IMR-90 (cell line): ENCODE data around the gene TIGD4. TPM values are rescaled to one million over a fixed set of nuclear protein-coding genes. Genes with fewer than 3 reads are reported as not detected.

Experiments
- ATAC-seq: fragments of 200-7000 bp; cut with Tn5 transposase; 2 replicates; pipeline ENCODE4 v1.9.1; 2020; ENCODE audit warnings: low read depth, mild to moderate bottlenecking, moderate library complexity
- BruUV-seq: library from RNA; stranded (reverse); fragments of 400-500 nt; replicated peaks from 2 replicates; lab custom pipeline; 2021; lab: Mats Ljungman, UMichigan
- CTCF ChIA-PET: fragments of 300-600 bp; formaldehyde crosslinking; extraction: SDS; loops from one replicate; lab custom pipeline; 2021; ENCODE audit warnings: antibody characterized with exemption; lab: Yijun Ruan, JAX
- POLR2A ChIA-PET: fragments of 300-600 bp; sonication (Branson Sonifier 250); formaldehyde crosslinking; loops from one replicate; lab custom pipeline; 2022; ENCODE audit warnings: antibody characterized with exemption; ENCODE audit not compliant: unreplicated experiment; lab: Charles Lee
- DNase-seq: peaks from one replicate; pipeline ENCODE4 v3.0.0; 2013
- H2AFZ ChIP-seq: replicated peaks from 2 replicates; pipeline ENCODE3; 2013; ENCODE audit warnings: low read length, mild to moderate bottlenecking; ENCODE audit not compliant: poor library complexity
- H2AK5ac ChIP-seq: 2 replicates; pipeline ENCODE4 v1.6.1; 2013; ENCODE audit warnings: low read depth, low read length, inconsistent platforms
- H2AK9ac ChIP-seq: replicated peaks from 2 replicates; pipeline ENCODE3; 2013; ENCODE audit warnings: mild to moderate bottlenecking, low read depth, low read length, moderate library complexity; ENCODE audit not compliant: poor library complexity
- H2BK120ac ChIP-seq: 2 replicates; pipeline ENCODE4 v1.6.1; 2013; ENCODE audit warnings: low read depth, low read length, inconsistent platforms
- H2BK15ac ChIP-seq: 3 replicates; pipeline ENCODE4 v1.6.1; 2013; ENCODE audit warnings: low read depth, low read length, inconsistent platforms
- H2BK20ac ChIP-seq: 2 replicates; pipeline ENCODE4 v1.6.1; 2013; ENCODE audit warnings: low read depth, mild to moderate bottlenecking, inconsistent platforms, low read length, moderate library complexity
- H2BK5ac ChIP-seq: 2 replicates; pipeline ENCODE4 v1.6.1; 2013; ENCODE audit warnings: mild to moderate bottlenecking, low read depth, low read length, inconsistent platforms; ENCODE audit not compliant: poor library complexity, severe bottlenecking
- H3K14ac ChIP-seq: replicated peaks from 2 replicates; pipeline ENCODE4 v1.6.1; 2013; ENCODE audit warnings: low read depth, low read length, inconsistent platforms
- H3K18ac ChIP-seq: 2 replicates; pipeline ENCODE4 v1.6.1; 2013; ENCODE audit warnings: low read depth, low read length, control low read depth
- H3K23ac ChIP-seq: 2 replicates; pipeline ENCODE4 v1.6.1; 2013; ENCODE audit warnings: low read depth, low read length, inconsistent platforms
- H3K27ac ChIP-seq: 2 replicates; pipeline ENCODE4 v1.5.1; 2013; ENCODE audit warnings: mild to moderate bottlenecking, control low read depth, low read length; ENCODE audit not compliant: insufficient read depth
- H3K27me3 ChIP-seq: 2 replicates; pipeline ENCODE4 v1.6.1; 2013; ENCODE audit warnings: low read length; ENCODE audit not compliant: control insufficient read depth, insufficient read depth
- H3K36me3 ChIP-seq: 2 replicates; pipeline ENCODE4 v1.6.1; 2013; ENCODE audit warnings: low read length, mixed read lengths; ENCODE audit not compliant: control insufficient read depth, insufficient read depth
- H3K4ac ChIP-seq: 2 replicates; pipeline ENCODE4 v1.6.1; 2013; ENCODE audit warnings: low read depth, low read length, inconsistent platforms
- H3K4me1 ChIP-seq: 2 replicates; pipeline ENCODE4 v1.6.1; 2013; ENCODE audit warnings: low read length, mixed read lengths; ENCODE audit not compliant: control insufficient read depth, insufficient read depth
- H3K4me2 ChIP-seq: 2 replicates; pipeline ENCODE4 v1.6.1; 2013; ENCODE audit warnings: low read depth, mild to moderate bottlenecking, control low read depth, low read length, moderate library complexity
- H3K4me3 ChIP-seq: 2 replicates; pipeline ENCODE4 v1.5.1; 2013; ENCODE audit warnings: low read depth, mild to moderate bottlenecking, control low read depth, low read length, moderate library complexity; ENCODE audit not compliant: insufficient read depth
- H3K56ac ChIP-seq: 2 replicates; pipeline ENCODE4 v1.6.1; 2013; ENCODE audit warnings: low read length, inconsistent platforms; ENCODE audit not compliant: insufficient read depth; ENCODE audit errors: extremely low read depth
- H3K79me1 ChIP-seq, 2 experiments: 2 replicates each; pipeline ENCODE4 v1.6.1; 2013; ENCODE audit warnings: low read length in 2 of 2, inconsistent platforms in 1 of 2, low read depth in 1 of 2
- H3K9ac ChIP-seq: 2 replicates; pipeline ENCODE4 v1.6.1; 2013; ENCODE audit warnings: low read depth, low read length, control low read depth
- H3K9me1 ChIP-seq: 2 replicates; pipeline ENCODE4 v1.6.1; 2013; ENCODE audit warnings: low read length, inconsistent platforms; ENCODE audit not compliant: insufficient read depth
- H3K9me3 ChIP-seq: 2 replicates; pipeline ENCODE4 v1.6.1; 2013; ENCODE audit warnings: low read length; ENCODE audit not compliant: control insufficient read depth, insufficient read depth
- H4K20me1 ChIP-seq: 2 replicates; pipeline ENCODE4 v1.6.1; 2013; ENCODE audit warnings: low read length, inconsistent platforms; ENCODE audit not compliant: insufficient read depth
- H4K5ac ChIP-seq: 2 replicates; pipeline ENCODE4 v1.6.1; 2013; ENCODE audit warnings: mild to moderate bottlenecking, low read depth, low read length, control low read depth
- H4K8ac ChIP-seq, 2 experiments: 2 replicates each; pipeline ENCODE4 v1.6.1; 2013; ENCODE audit warnings: low read depth in 2 of 2, low read length in 2 of 2, control low read depth in 1 of 2, inconsistent platforms in 1 of 2
- H4K91ac ChIP-seq: 2 replicates; pipeline ENCODE4 v1.6.1; 2013; ENCODE audit warnings: low read depth, low read length, inconsistent platforms; ENCODE audit not compliant: insufficient read depth
- CEBPB ChIP-seq: IDR thresholded peaks from 2 replicates; pipeline ENCODE4 v1.6.1; 2012; ENCODE audit warnings: low read depth, low read length, improper control_type of control experiment
- CHD1 ChIP-seq: IDR thresholded peaks from 2 replicates; pipeline ENCODE4 v1.6.1; 2012; ENCODE audit warnings: low read depth, low read length, improper control_type of control experiment
- FOS ChIP-seq: fragments of 150-350 bp; IDR thresholded peaks from 2 replicates; pipeline ENCODE4 v1.6.1; 2016; ENCODE audit warnings: low read depth, low read length
- MAFK ChIP-seq: IDR thresholded peaks from 2 replicates; pipeline ENCODE4 v1.6.1; 2012; ENCODE audit warnings: low read depth, low read length, improper control_type of control experiment
- MXI1 ChIP-seq: IDR thresholded peaks from 2 replicates; pipeline ENCODE4 v1.6.1; 2012; ENCODE audit warnings: low read depth, mild to moderate bottlenecking, low read length, moderate library complexity, borderline replicate concordance
- NFE2L2 ChIP-seq: fragments of 150-350 bp; IDR thresholded peaks from 2 replicates; pipeline ENCODE4 v1.6.1; 2016; ENCODE audit warnings: low read depth, mild to moderate bottlenecking, low read length
- POLR2A ChIP-seq: IDR thresholded peaks from 2 replicates; pipeline ENCODE4 v1.6.1; 2012; ENCODE audit warnings: mild to moderate bottlenecking, low read depth, low read length
- RAD21 ChIP-seq: IDR thresholded peaks from 2 replicates; pipeline ENCODE4 v1.6.1; 2012; ENCODE audit warnings: low read length, improper control_type of control experiment
- SMC3 ChIP-seq: fragments of 150-350 bp; IDR thresholded peaks from 2 replicates; pipeline ENCODE4 v1.6.1; 2016; ENCODE audit warnings: low read depth, mild to moderate bottlenecking, antibody characterized with exemption, low read length, moderate library complexity
- WGBS, 2 experiments: methylation state at CpG; one replicate each; pipeline versions ENCODE4 v1.1.5 to v1.1.7; 2013; ENCODE audit warnings: missing lambda C conversion rate in 2 of 2; ENCODE audit not compliant: insufficient read length in 1 of 2; ENCODE audit errors: extremely low coverage in 2 of 2; 5-methylcytosine and 5-hydroxymethylcytosine counted together
- dilution Hi-C: fragments of 300-500 bp; cut with HindIII; formaldehyde crosslinking; loops from one replicate; pipeline ENCODE4 v1.14.3; 2018; ENCODE audit warnings: low sequenced_read_pairs; ENCODE audit not compliant: unreplicated experiment
- in situ Hi-C: fragments of 300-500 bp; cut with MboI; formaldehyde crosslinking; loops from 3 replicates; pipeline ENCODE4 v1.14.3; 2019; ENCODE audit warnings: low sequenced_read_pairs, inconsistent platforms, mixed read lengths
- intact Hi-C: fragments of 100-400 bp; cut with micrococcal nuclease; formaldehyde crosslinking; loops from 2 replicates; pipeline ENCODE4 v1.10.0; 2022
- polyA plus RNA-seq, 3 experiments: library from polyadenylated mRNA; depleted of rRNA; stranded (reverse); fragments of >200 nt; gene quantifications; 2 replicates each; pipeline ENCODE4 v1.2.3, GENCODE V29; 2012; ENCODE audit warnings: low replicate concordance in 1 of 3
- total RNA-seq: library from RNA; depleted of rRNA; stranded (reverse); fragments of >200 nt; gene quantifications from 2 replicates; pipeline ENCODE4 v1.2.3, GENCODE V29; 2012
- TF ChIP-seq, protein P1 (sequence below): conservative IDR thresholded peaks from 2 replicates; pipeline ENCODE4 v1.5.1; 2012; ENCODE audit warnings: mild to moderate bottlenecking, low read depth, low read length, improper control_type of control experiment
- TF ChIP-seq, protein P2 (sequence below): fragments of 150-350 bp; IDR thresholded peaks from 2 replicates; pipeline ENCODE4 v1.6.1; 2017; ENCODE audit warnings: mild to moderate bottlenecking, antibody characterized with exemption, low read length, low read depth
- TF ChIP-seq, protein P3 (sequence below): fragments of 150-350 bp; IDR thresholded peaks from 2 replicates; pipeline ENCODE4 v1.6.1; 2016; ENCODE audit warnings: low read depth, mild to moderate bottlenecking, low read length, moderate library complexity, borderline replicate concordance

The TIGD4 gene
- total and polyA plus RNA-seq, 2 of the 4 experiments (the other 2 are of a cell fraction), result 0.03 TPM; not detected in 1

DNA sequence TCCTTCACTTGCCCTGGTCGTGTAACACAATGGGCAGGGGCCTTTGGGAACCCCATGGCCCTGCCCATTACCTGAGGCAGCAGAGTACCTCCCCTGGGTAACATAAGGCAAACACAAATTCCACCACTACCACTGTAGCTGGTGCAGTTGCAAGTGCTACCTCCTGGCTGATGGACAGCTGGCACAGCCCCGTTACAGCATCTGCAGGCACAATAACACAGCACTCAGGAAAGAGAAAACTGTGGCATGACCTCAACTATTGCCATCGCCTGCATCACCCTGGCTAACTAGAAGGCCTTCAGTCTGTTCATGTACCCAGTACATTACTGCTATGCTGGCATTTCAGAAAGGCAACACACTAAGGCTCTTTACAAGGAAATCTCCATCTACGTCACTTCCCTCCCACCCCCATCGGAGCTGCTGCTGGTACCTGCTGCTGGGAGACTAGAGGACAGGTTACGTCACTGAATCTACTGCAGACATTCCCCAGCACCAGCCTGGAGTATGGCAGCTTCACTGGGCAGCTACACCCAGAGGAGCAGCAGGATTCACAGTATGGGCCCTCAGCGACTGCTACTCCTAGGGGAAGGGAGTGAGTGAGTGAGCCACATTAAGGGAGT is 39.6 kb upstream of the TIGD4 start:
- H2BK5ac ChIP-seq, result no peak overlapping the region
- POLR2A ChIA-PET, result no interaction called here

More for the DNA sequence above, 39.6 kb upstream of the TIGD4 start:
- ATAC-seq (no peak), DNase-seq (no peak)
- Histone ChIP-seq H2AK5ac (no peak overlapping the region), H3K56ac (no peak overlapping the region), H4K5ac (no peak overlapping the region), H3K23ac (no peak overlapping the region), H4K91ac (no peak overlapping the region), H2AFZ (no peak overlapping the region), H2BK20ac (no peak overlapping the region), H3K14ac (no peak overlapping the region), H3K27ac (no peak overlapping the region), H2AK9ac (no peak overlapping the region), H3K27me3 (no peaks in the 10 kb centered on the region), H2BK120ac (no peak overlapping the region), H3K4me1 (no peaks in the 10 kb centered on the region), H3K4ac (no peak overlapping the region), H3K4me3 (no peak overlapping the region), H2BK15ac (no peak overlapping the region), H3K9me3 (peaks cover 1% of the 10 kb centered on the region; the same call in 1 of the 2 replicates), H3K9me1 (no peaks in the 10 kb centered on the region; the same call in 1 of the 2 replicates), H3K36me3 (peaks cover 3% of the 10 kb centered on the region), H4K20me1 (no peaks in the 10 kb centered on the region), H3K9ac (no peak overlapping the region), H3K4me2 (no peak overlapping the region), H4K8ac (no peak overlapping the region), H3K79me1 (peaks cover 11 to 17% of the 10 kb centered on the region in 2 experiments), H3K18ac (no peak overlapping the region)
- CTCF ChIA-PET, result no interaction called here
- dilution Hi-C loops (no loop called here), intact Hi-C loops (no loop called here), in situ Hi-C loops (no loop called here)
- TF ChIP-seq, protein P1, sequence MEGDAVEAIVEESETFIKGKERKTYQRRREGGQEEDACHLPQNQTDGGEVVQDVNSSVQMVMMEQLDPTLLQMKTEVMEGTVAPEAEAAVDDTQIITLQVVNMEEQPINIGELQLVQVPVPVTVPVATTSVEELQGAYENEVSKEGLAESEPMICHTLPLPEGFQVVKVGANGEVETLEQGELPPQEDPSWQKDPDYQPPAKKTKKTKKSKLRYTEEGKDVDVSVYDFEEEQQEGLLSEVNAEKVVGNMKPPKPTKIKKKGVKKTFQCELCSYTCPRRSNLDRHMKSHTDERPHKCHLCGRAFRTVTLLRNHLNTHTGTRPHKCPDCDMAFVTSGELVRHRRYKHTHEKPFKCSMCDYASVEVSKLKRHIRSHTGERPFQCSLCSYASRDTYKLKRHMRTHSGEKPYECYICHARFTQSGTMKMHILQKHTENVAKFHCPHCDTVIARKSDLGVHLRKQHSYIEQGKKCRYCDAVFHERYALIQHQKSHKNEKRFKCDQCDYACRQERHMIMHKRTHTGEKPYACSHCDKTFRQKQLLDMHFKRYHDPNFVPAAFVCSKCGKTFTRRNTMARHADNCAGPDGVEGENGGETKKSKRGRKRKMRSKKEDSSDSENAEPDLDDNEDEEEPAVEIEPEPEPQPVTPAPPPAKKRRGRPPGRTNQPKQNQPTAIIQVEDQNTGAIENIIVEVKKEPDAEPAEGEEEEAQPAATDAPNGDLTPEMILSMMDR, result no peak
- no peak for TF ChIP-seq MAFK
- no peak for TF ChIP-seq POLR2A
- no peak for TF ChIP-seq CEBPB
- no peak for TF ChIP-seq CHD1
- TF ChIP-seq NFE2L2, result no peak
- TF ChIP-seq, protein P2, sequence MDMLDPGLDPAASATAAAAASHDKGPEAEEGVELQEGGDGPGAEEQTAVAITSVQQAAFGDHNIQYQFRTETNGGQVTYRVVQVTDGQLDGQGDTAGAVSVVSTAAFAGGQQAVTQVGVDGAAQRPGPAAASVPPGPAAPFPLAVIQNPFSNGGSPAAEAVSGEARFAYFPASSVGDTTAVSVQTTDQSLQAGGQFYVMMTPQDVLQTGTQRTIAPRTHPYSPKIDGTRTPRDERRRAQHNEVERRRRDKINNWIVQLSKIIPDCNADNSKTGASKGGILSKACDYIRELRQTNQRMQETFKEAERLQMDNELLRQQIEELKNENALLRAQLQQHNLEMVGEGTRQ, result no peak
- no peak for TF ChIP-seq SMC3
- no peak for TF ChIP-seq RAD21
- no peak for TF ChIP-seq MXI1
- TF ChIP-seq, protein P3, sequence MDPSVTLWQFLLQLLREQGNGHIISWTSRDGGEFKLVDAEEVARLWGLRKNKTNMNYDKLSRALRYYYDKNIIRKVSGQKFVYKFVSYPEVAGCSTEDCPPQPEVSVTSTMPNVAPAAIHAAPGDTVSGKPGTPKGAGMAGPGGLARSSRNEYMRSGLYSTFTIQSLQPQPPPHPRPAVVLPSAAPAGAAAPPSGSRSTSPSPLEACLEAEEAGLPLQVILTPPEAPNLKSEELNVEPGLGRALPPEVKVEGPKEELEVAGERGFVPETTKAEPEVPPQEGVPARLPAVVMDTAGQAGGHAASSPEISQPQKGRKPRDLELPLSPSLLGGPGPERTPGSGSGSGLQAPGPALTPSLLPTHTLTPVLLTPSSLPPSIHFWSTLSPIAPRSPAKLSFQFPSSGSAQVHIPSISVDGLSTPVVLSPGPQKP, result no peak
- TF ChIP-seq FOS, result no peak
- WGBS, 2 experiments, result 100% methylated on average over 1 of the region's 7 CpGs; no CpG with 5 or more reads in 1 of the 2 experiments
- no TSS peak for BruUV-seq
